B cell (primary cell): ENCODE data around the gene CAMTA1. TPM values are rescaled to one million over a fixed set of nuclear protein-coding genes. Genes with fewer than 3 reads are reported as not detected.

Experiments used
- ATAC-seq: fragments of 200-7000 bp; cut with Tn5 transposase; one replicate; pipeline ENCODE4 v1.10.0; 2021; ENCODE audit warnings: low read depth, mild to moderate bottlenecking, moderate number of reproducible peaks, moderate library complexity
- CTCF ChIA-PET: fragments of 350-600 bp; sonication (Branson Sonifier 250); formaldehyde crosslinking; loops from one replicate; lab custom pipeline; 2021; ENCODE audit warnings: antibody characterized with exemption, inconsistent platforms; lab: Charles Lee
- POLR2A ChIA-PET: fragments of 350-600 bp; sonication (Branson Sonifier 250); formaldehyde crosslinking; loops from one replicate; lab custom pipeline; 2021; ENCODE audit warnings: antibody characterized with exemption; lab: Charles Lee
- DNase-seq: peaks from one replicate; pipeline ENCODE4 v3.0.0; 2013
- H2AFZ ChIP-seq: 2 replicates; pipeline ENCODE4 v1.6.1; 2012; ENCODE audit warnings: mild to moderate bottlenecking, low read depth, low read length; ENCODE audit not compliant: insufficient read depth, poor library complexity, severe bottlenecking
- H3K27ac ChIP-seq, 2 donors: 1 replicate in 1 of 2; 2 replicates in 1 of 2; pipeline ENCODE4 v1.5.1; 2012 to 2013; ENCODE audit warnings: low read length in 2 of 2, mild to moderate bottlenecking in 2 of 2, moderate library complexity in 1 of 2
- H3K27me3 ChIP-seq, 4 experiments: fragments of 200-600 bp in 1 of 4; sonication (generic) in 1 of 4; replicated peaks in 1 of 4; 1 replicate in 2 of 4; 2 replicates in 2 of 4; pipeline versions ENCODE4 v1.6.1 to v1.7.0; 2013 to 2016; ENCODE audit warnings: low read length in 3 of 4, mild to moderate bottlenecking in 2 of 4, mixed read lengths in 1 of 4, moderate library complexity in 1 of 4; ENCODE audit not compliant: insufficient read depth in 4 of 4, control insufficient read depth in 3 of 4; ENCODE audit errors: control extremely low read depth in 1 of 4
- H3K36me3 ChIP-seq, 2 experiments: replicated peaks in 1 of 2; 1 replicate in 1 of 2; 2 replicates in 1 of 2; pipeline versions ENCODE4 v1.6.1 to v1.7.1; 2013; ENCODE audit warnings: low read length in 1 of 2; ENCODE audit not compliant: insufficient read depth in 2 of 2, control insufficient read depth in 1 of 2; ENCODE audit errors: control extremely low read depth in 1 of 2, extremely low read depth in 1 of 2
- H3K4me1 ChIP-seq, 2 donors: fragments of 200-600 bp in 1 of 2; sonication (generic) in 1 of 2; 1 replicate in 1 of 2; 2 replicates in 1 of 2; pipeline versions ENCODE4 v1.5.1 to v1.6.1; 2013 to 2017; ENCODE audit warnings: low read length in 2 of 2; ENCODE audit not compliant: control insufficient read depth in 2 of 2, insufficient read depth in 2 of 2
- H3K4me2 ChIP-seq: replicated peaks from 2 replicates; pipeline ENCODE3; 2012; ENCODE audit warnings: mild to moderate bottlenecking, low read depth, low read length; ENCODE audit not compliant: poor library complexity, severe bottlenecking
- H3K4me3 ChIP-seq, 5 experiments: fragments of 200-600 bp in 1 of 5; sonication (generic) in 1 of 5; 1 replicate in 3 of 5; 2 replicates in 2 of 5; pipeline versions ENCODE4 v1.5.1 to v1.7.0; 2011 to 2016; ENCODE audit warnings: low read length in 4 of 5, mild to moderate bottlenecking in 4 of 5, low read depth in 2 of 5, control low read depth in 1 of 5, moderate library complexity in 1 of 5; ENCODE audit not compliant: insufficient read depth in 1 of 5; ENCODE audit errors: control extremely low read depth in 1 of 5, extremely low read depth in 1 of 5
- H3K79me2 ChIP-seq: fragments of 200-600 bp; sonication (generic); one replicate; pipeline ENCODE4 v1.6.0; 2016; ENCODE audit warnings: low read length; ENCODE audit not compliant: control insufficient read depth, insufficient read depth
- H3K9ac ChIP-seq: fragments of 200-600 bp; sonication (generic); 2 replicates; pipeline ENCODE4 v1.6.1; 2017; ENCODE audit warnings: mild to moderate bottlenecking, low read length, moderate library complexity
- H3K9me3 ChIP-seq, 3 donors: one replicate each; pipeline versions ENCODE4 v1.6.1 to v1.7.1; 2013; ENCODE audit warnings: low read length in 2 of 3; ENCODE audit not compliant: control insufficient read depth in 2 of 3, insufficient read depth in 1 of 3; ENCODE audit errors: control extremely low read depth in 1 of 3
- H4K20me1 ChIP-seq: 2 replicates; pipeline ENCODE4 v1.6.0; 2012; ENCODE audit warnings: mild to moderate bottlenecking, low read length; ENCODE audit not compliant: insufficient read depth, control insufficient read depth, poor library complexity, severe bottlenecking
- H3K27ac Mint-ChIP-seq: one replicate; pipeline ENCODE4 v1.8.0; 2021; ENCODE audit warnings: mixed read lengths
- H3K27me3 Mint-ChIP-seq: one replicate; pipeline ENCODE4 v1.8.0; 2021; ENCODE audit warnings: mixed read lengths
- H3K4me1 Mint-ChIP-seq: one replicate; pipeline ENCODE4 v1.8.0; 2021; ENCODE audit warnings: mixed read lengths
- H3K4me3 Mint-ChIP-seq: one replicate; pipeline ENCODE4 v1.8.0; 2021; ENCODE audit warnings: mixed read lengths
- H3K9me3 Mint-ChIP-seq: one replicate; pipeline ENCODE4 v1.8.0; 2022; ENCODE audit warnings: mixed read lengths; ENCODE audit not compliant: insufficient read depth
- EZH2 ChIP-seq: IDR thresholded peaks from 2 replicates; pipeline ENCODE4 v1.6.1; 2012; ENCODE audit warnings: borderline replicate concordance, low read depth, mild to moderate bottlenecking, moderate library complexity, low read length; ENCODE audit not compliant: insufficient read depth, poor library complexity, severe bottlenecking
- WGBS: methylation state at CpG from one replicate; pipeline ENCODE4 v1.1.5; 2013; ENCODE audit warnings: missing lambda C conversion rate; ENCODE audit not compliant: insufficient coverage; 5-methylcytosine and 5-hydroxymethylcytosine counted together
- intact Hi-C: fragments of 100-400 bp; cut with micrococcal nuclease; formaldehyde crosslinking; loops from one replicate; pipeline ENCODE4 v1.10.0; 2022
- polyA plus RNA-seq: library from polyadenylated mRNA; depleted of rRNA; stranded (reverse); fragments of >200 nt; gene quantifications from 2 replicates; pipeline ENCODE4 v1.2.3, GENCODE V29; 2012
- total RNA-seq, 2 donors: library from RNA; stranded (reverse); fragments of 120-200 nt in 1 of 2; gene quantifications; 1 replicate in 1 of 2; 2 replicates in 1 of 2; pipeline versions ENCODE4 v1.2.3 to v1.2.4, GENCODE V29; 2013 to 2022
- TF ChIP-seq, protein P1 (sequence below): fragments of 200-600 bp; IDR thresholded peaks from one replicate; pipeline ENCODE4 v1.8.0; 2022; ENCODE audit warnings: antibody characterized with exemption, mild to moderate bottlenecking

CAMTA1 gene
- total and polyA plus RNA-seq, 2 donors (not counting 1 experiment from before 2014, with no cell fraction given) = 42.2 to 45.7 TPM

DNA sequence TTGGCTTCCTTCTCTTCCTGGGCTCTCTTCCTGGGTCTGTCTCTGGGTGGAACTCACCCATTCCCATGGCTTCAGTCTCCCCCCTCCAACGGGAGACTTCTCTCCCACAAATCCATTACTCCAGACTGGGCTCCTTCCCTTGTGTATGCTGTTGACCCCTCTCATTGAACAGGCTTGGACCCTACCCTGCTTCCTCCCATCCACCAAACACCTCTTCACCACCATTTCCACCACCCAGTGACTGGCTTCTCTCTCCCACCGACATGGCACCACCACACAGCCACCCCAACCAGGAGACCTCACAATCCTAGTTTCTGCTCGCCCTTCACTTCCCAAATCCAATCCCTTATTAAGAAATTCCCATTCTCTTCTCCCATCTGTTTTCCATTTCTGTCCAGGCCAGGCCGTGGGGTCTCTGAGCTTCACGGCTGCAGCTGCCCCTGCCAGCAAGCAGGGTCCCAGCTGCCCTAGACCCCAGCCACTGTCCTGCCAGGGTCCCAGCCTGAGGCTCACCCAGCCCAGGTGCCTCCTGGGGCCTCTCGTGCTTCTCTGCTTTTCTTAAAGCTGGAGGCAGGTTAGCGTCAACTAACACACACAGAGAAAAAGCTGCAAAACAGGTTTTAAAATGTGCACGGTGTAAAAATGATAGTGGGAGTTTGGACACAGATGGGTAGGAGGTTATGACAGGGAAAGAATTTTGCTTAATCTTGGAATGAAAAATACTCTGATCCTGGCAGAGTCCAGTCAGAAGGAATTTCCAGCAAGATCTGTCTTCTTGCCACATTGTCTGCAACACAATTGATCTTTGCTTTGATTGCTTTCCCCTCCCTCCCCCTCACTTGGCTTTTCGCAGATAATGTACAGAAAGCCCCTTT is 602.0 kb downstream of the CAMTA1 start:
- Histone ChIP-seq H3K27ac (no peak overlapping the region), H3K4me3 (no peak overlapping the region), H3K4me2 (no peak overlapping the region), H4K20me1 (no peaks in the 10 kb centered on the region), H3K27me3 (no peaks in the 10 kb centered on the region), H2AFZ (no peak overlapping the region), H3K9ac (no peak overlapping the region), H3K36me3 (no peaks in the 10 kb centered on the region), H3K4me1 (no peaks in the 10 kb centered on the region), H3K79me2 (no peaks in the 10 kb centered on the region), H3K9me3 (no peaks in the 10 kb centered on the region)
- Mint-ChIP-seq H3K27ac (no peak overlapping the region), H3K4me1 (no peaks in the 10 kb centered on the region), H3K9me3 (peaks cover 3% of the 10 kb centered on the region), H3K4me3 (no peak overlapping the region), H3K27me3 (no peaks in the 10 kb centered on the region)
- TF ChIP-seq EZH2 = no peak
- TF ChIP-seq, protein P1, sequence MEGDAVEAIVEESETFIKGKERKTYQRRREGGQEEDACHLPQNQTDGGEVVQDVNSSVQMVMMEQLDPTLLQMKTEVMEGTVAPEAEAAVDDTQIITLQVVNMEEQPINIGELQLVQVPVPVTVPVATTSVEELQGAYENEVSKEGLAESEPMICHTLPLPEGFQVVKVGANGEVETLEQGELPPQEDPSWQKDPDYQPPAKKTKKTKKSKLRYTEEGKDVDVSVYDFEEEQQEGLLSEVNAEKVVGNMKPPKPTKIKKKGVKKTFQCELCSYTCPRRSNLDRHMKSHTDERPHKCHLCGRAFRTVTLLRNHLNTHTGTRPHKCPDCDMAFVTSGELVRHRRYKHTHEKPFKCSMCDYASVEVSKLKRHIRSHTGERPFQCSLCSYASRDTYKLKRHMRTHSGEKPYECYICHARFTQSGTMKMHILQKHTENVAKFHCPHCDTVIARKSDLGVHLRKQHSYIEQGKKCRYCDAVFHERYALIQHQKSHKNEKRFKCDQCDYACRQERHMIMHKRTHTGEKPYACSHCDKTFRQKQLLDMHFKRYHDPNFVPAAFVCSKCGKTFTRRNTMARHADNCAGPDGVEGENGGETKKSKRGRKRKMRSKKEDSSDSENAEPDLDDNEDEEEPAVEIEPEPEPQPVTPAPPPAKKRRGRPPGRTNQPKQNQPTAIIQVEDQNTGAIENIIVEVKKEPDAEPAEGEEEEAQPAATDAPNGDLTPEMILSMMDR = no peak
- POLR2A ChIA-PET = no interaction called here
- DNase-seq = no peak
- WGBS = 79% methylated on average over 6 of the region's 9 CpGs
- CTCF ChIA-PET = no interaction called here
- intact Hi-C loops = no loop called here
- no peak for ATAC-seq

DNA sequence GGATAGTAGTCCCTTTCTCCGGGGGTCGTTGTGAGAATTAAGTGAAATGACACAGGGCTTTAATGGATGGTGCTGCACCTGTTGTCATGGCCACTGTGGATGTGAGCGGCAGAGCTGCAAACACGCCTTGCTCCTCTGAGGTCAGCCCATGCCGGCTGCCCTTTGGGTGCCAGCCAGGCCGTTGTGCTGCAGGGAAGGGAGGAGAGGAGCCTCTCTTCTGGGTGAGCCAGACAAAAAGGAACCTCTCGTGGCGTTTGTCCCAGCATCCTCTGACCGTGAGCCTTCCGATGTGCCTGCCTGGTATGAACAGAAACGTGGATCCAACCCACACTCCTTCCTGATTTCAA is 602.9 kb downstream of the CAMTA1 start:
- no peak overlapping the region for H3K4me3 Mint-ChIP-seq
- H3K27ac ChIP-seq = no peak overlapping the region
- 80% methylated on average over 6 of the region's 11 CpGs for WGBS

More for the DNA sequence above, 602.9 kb downstream of the CAMTA1 start:
- H3K9me3 ChIP-seq = no peaks in the 10 kb centered on the region
- H2AFZ ChIP-seq = no peak overlapping the region
- TF ChIP-seq, protein P1 = no peak
- no peak for TF ChIP-seq EZH2
- ChIA-PET CTCF (no interaction called here), POLR2A (no interaction called here)
- H3K27ac Mint-ChIP-seq = no peak overlapping the region
- no peaks in the 10 kb centered on the region for H3K27me3 Mint-ChIP-seq
- H3K9me3 Mint-ChIP-seq = no peaks in the 10 kb centered on the region
- no peaks in the 10 kb centered on the region for H4K20me1 ChIP-seq
- no peaks in the 10 kb centered on the region for H3K4me1 ChIP-seq
- no peaks in the 10 kb centered on the region for H3K36me3 ChIP-seq
- intact Hi-C loops = no loop called here
- DNase-seq = no peak
- ATAC-seq = no peak
- no peak overlapping the region for H3K4me2 ChIP-seq
- no peaks in the 10 kb centered on the region for H3K27me3 ChIP-seq
- H3K4me1 Mint-ChIP-seq = no peaks in the 10 kb centered on the region
- H3K79me2 ChIP-seq = no peaks in the 10 kb centered on the region
- H3K9ac ChIP-seq = no peak overlapping the region
- H3K4me3 ChIP-seq = no peak overlapping the region
